Erythroblast (primary cell): ENCODE results near the gene ERC2.

Experiments
- GATA1 ChIP-seq: IDR thresholded peaks from 2 replicates; pipeline ENCODE4 v1.6.1; 2011; ENCODE audit warnings: low read depth, mild to moderate bottlenecking, control low read depth, low read length, moderate library complexity
- POLR2A ChIP-seq: IDR thresholded peaks from 2 replicates; pipeline ENCODE4 v1.6.1; 2011; ENCODE audit warnings: mild to moderate bottlenecking, low read length

DNA sequence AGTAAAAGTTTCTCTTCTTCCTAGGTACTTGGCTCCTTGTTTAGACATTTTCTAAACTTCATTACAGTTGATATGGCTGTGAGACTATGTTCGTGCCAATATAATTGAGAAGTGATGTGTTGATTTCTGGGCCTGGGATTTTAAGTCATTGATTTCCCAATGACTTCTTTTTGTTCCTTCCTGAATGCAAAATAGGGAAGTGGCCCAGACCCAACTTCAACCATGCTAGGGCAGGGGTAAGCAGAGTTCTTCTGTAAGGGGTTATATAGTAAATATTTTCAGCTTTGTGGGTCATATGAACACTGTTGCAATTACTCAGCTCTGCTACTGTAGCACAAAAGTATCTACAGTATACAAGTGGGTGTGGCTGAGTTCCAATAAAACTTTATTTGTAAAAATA lies 661.1 kb downstream of the ERC2 start:
- TF ChIP-seq POLR2A (no peak), GATA1 (no peak)
